Germinal center (tissue), 1 donor: ENCODE measurements around the gene USF2.

Source experiments
- DNase-seq: peaks from one replicate; pipeline ENCODE4 v3.0.0; 2012; ENCODE audit warnings: mixed read lengths, low spot score

USF2 gene

DNA sequence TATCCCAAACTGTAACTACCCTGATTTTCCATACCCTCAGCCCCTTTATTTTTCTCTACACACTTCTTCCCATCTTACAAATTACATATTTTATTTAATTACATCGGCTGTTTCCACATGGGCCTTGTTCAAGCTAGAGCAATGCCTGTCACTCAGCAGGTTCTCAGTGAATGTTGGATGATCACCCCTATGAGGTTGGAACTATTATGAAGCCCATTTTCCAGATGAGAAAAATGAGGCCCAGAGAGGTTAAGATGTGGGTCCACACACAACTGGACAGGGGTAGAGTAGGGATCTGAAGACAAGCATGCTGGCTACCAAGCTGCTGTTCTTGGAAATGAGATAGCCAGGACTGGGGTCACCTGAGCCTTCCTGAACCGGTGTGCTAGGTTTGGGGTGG is 33.2 kb downstream of the USF2 start:
- no peak for DNase-seq

DNA sequence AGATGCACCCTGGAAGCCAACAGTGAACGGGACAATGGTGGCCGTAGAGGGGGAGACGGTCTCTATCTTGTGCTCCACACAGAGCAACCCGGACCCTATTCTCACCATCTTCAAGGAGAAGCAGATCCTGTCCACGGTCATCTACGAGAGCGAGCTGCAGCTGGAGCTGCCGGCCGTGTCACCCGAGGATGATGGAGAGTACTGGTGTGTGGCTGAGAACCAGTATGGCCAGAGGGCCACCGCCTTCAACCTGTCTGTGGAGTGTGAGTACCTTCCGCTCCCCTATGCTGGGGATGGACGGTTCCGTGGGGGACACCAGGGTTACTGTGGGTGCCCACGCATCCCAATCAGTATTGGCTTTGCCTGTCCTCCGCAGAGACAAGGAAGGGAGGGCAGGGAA is 33.7 kb downstream of the USF2 start:
- no peak for DNase-seq

DNA sequence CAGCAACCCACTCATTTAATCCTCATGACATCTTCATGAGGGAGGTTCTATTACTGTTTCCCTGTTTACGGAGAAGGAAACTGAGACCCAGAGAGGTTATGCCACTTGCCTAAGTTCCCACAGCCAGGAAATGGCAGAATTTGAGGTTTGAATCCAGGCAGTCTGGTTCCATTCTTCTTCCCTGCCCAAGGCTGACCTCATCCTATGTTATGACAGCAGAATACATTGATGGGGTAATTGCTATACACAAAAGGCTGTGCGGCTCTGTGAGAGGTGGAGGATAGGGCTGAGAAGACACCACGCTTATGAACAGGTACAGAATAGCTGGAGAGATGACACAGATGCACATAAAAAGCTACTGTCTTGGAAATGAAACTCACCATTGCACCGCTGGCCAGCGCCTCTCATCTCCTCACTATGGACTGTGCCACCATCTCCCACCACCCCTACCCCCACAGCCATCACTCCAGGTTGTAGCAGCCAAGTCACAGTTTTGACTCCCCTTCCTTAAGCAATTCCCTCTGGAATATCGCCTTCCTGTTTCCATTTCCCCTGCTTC is 34.7 kb downstream of the USF2 start:
- no peak for DNase-seq

DNA sequence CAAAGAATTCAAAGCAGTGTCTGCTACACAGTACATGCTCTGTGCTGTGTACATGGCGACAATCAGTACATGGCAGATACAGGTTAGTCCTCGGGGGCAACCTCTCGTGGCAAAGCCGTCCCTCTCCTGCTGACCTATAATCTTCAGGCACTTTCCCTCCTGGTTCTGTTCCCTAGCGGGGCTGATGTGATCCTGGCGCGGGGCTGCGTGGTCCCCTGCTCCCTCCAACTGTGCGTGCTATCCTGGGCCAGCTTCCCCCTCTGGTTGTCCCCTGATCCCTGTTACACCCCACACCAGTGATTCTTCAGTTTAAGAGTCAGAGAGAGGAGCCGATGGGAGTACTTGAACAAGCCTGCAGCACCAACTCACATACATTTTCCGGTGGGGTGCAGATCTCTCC is 35.3 kb downstream of the USF2 start:
- no peak for DNase-seq

DNA sequence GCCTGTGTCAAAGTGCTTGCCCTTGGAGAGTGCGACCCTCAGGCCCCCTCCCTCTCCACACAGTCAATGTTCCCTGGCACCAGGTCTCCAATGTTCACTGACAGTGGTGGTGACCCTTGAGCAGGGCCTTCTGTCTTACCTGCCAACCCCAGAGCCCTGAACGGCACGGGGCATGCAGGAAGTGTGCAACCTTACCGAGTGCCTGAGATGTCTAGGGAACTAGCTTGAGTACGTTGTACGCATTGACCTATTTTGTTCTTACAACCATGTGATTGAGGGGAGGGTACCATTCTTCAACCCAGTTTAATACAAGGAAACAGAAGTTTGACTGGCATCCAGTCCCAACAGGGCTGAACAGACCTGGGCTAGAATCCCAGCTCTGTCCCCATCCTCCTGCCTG is 36.4 kb downstream of the USF2 start:
- no peak for DNase-seq

DNA sequence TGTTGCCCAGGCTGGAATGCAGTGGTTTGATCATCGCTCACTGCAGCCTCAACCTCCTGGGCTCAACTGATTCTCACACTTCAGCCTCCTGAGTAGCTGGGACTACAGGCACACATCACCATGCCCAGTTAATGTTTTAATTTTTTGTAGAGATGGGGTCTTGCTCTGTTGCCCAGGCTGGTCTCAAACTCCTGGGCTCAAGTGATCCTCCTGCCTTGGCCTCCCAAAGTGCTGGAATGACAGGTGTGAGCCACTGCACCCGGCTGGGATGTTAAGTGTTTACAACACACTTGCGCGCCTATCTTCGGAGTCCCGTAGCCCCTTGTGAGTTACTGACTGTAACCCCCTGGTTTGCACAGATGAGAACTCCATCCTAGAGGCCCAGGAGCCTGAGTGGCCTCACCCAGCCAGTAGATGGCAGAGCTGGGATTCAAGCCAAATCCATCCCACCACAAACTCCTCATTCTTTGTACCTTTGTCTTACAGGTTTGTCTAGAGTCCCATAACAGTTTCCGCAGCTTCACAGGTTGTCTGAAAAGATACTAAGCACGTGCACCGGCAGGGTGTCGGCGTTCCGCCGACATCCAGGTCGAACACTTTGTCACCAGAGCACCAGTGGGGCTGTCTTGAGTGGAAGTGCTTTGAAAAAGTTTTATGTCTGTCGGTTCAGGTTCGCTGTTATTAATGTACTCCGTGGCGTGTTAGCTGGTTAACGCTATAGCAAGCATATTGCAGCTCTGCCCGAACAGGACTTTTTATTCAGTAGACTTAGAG is 37.9 kb downstream of the USF2 start:
- DNase-seq: peak; percentile 36

DNA sequence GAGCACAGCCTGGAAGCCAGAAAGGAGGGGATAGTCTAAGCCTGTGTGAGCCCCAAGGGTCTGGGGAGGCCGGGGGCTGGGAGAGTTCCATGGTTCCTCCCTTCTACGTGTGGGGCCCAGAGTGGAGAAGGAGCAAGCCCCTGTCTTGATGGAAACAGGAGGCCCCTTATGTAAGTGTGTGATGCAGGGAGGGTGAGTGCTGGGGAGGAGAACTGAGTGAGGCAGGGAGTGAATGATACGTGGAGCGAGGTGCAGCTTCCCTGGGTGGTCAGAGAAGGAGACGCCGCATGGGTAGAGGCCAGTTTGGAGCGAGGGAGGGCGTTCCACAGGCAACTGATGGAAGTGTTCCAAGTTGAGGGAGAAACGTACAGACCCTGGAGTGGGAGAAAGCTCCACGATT is 39.2 kb downstream of the USF2 start:
- no peak for DNase-seq

DNA sequence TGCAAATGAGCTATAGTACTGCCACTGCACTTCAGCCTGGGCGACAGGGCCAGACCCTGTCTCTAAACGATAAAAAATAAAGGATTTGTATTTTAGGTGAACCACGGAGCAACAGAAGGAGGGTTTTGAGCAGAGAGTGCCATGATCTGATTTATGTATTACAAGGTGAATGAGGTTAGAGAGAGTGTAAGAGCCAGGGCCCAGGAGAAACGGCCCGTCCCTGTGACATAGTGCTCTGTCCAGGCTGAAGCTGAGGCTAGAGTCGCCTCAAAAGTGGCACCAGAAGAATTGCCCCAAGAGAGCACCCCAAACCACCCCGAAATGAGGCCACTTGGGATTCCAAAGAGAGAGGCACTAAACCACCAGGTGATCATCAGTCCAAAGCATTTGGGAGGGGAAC is 40.1 kb downstream of the USF2 start:
- no peak for DNase-seq

DNA sequence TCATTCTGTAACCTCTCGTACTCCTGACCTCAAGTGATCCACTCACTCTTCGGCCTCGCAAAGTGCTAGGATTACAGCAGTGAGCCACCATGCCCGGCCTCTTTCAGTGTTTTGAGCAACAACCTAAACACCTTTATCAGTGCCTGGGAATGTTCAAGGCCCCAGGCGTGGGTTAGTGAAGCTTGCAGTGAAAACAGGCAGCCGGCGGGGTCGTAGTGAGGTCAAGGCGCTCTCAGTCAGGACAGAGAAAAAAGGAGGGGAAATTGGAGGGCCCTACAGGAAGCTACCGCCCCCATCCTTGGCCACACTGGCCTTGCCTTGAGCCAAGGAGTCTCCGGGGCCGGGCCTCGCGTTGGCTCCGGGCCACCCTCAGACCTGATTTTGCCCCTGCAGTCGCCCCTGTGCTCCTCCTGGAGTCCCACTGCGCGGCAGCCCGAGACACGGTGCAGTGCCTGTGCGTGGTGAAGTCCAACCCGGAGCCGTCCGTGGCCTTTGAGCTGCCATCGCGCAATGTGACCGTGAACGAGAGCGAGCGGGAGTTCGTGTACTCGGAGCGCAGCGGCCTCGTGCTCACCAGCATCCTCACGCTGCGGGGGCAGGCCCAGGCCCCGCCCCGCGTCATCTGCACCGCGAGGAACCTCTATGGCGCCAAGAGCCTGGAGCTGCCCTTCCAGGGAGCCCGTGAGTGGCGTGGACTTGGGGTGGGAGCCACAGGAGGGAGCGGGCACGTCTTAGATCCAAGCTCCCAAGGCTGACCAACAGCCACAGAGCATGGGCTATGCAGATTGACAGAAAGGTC is 40.9 kb downstream of the USF2 start:
- DNase-seq: no peak

DNA sequence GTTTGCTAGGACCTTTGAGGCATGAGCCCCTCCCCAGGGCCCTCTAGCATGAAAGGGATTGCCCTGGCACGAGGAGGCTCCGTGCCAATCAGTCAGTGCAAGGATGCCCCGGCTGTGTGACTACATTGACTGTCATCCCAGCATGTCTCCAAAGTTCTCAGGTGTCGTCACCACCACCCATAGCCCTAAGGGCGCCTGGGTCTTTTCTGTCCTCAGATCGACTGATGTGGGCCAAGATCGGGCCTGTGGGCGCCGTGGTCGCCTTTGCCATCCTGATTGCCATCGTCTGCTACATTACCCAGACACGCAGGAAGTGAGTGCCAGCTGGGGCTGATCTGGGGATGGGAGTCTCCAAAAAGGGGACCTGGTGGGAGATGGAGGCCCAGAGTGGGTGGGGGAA is 41.6 kb downstream of the USF2 start:
- DNase-seq: no peak

DNA sequence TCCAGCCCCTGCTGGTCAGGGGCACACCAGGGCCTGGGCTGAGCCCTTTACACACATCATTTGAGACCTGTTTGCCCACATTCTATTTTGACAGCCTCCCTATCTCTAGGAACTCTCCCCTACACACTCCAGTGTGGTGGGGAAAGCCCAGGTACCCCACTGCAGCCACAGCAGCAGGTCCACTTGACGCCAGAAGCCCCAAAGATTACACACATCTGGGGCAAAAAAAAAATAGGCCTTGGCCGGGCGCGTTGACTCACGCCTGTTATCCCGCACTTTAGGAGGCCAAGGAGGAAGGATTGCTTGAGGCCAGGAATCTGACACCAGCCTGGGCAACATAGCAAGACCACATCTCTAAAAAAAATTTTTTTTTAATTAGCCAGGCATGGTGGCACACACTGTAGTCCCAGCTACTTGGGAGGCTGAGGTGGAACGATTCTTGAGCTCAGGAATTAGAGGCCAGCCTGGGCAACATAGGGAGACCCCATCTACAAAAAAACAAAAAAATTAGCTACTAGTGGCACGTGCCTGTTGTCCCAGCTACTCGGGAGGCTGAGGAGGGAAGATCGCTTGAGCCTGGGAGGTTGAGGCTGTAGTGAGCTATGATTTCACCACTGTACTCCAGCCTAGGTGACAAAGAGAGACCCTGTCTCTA is 42.2 kb downstream of the USF2 start:
- DNase-seq: no peak

DNA sequence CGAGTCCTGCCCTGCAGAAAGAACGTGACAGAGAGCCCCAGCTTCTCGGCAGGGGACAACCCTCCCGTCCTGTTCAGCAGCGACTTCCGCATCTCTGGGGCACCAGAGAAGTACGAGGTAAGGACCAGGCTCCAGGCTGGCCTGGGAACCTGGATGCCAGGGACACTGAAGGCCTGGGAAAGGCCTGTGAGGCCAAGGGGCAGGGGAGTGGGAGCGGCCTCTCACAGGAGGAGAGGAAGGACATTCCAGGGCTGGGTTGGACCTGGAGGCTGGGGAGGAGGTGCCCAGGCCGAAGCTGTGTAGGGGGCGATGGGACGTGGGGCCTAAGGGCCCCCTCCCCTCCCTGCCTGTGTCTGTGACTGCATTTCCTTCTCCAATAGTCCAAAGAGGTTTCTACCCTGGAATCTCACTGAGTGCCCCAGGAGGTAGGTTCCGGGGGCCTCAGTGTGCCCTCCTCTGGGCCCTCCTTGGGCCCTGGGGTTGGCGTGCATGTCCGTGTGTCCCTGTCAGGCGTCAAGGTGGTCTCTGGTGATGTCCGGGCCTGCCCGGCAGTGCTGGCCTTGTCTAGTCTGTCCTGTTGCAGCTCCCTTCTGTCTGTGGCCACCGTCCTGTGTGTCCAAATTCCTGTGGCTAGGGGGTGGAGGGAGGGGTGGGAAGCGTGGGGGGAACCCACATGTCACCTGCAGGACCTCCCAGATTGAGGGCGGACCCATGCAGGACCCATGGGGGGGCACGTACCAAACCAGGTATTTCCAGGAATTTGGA is 43.3 kb downstream of the USF2 start:
- no peak for DNase-seq

DNA sequence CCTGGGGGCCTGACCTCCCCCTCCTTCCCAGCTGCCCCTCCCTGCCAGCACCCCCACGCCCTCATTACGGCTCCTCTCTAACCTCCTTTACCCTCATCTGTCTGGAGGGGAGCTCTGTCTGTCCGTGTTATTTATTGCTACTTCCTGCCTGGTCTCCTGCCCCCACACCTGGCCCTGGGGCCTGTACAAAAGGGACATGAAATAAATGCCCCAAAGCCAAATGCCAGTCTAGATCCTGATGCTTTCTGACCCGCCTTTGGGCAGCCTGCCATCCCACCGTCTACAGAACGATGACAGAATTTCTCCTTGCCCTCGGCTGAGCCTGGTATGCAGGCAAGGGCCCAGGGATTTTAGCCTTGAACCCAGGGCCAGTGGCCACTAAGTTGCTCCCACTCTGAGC is 44.8 kb downstream of the USF2 start:
- no peak for DNase-seq

DNA sequence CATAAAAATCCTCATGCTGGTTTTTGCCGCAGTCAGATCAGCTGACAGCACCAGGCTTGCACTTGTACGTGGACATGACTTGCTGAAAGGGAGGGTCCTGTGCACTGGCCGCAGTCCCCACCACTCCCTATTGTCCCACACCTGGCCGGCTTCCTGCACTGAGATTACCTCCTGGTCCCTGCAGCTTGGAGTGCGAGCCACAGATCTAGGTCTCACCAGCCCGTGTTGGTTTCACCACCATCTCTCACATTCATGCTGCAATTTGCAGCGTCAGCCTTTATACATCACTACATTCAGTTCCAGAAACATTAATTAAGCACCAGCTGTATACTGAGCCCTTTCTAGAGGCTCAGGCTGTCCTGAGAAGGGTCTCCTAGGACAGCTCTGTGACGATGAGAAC is 45.3 kb downstream of the USF2 start:
- no peak for DNase-seq

DNA sequence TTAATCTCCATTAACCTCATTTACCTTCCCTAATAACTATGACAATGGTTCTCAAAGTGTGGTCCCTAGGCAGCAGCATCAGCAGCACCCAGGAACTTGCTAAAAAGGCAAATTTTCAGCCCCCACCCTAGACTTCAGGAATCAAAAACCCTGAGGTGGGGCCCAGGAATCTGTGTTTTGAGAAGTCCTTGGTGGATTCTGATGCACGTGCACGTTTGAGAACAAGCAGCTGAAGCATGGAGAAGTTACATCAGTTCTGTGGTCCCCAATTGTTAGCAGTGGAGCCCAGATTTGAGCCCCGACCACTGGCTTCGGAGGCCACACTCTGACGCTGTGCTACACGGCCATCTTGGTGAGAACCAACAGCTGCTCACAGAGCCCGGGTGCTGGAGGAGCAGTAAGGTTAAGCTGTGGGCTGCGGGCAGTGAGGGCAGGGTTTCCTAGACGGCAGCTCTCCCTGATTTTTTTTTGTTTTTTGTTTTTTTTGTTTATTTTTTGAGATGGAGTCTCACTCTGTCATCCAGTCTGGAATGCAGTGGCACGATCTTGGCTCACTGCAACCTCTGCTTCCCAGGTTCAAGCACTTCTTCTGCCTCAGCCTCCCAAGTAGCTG is 46.2 kb downstream of the USF2 start:
- no peak for DNase-seq

DNA sequence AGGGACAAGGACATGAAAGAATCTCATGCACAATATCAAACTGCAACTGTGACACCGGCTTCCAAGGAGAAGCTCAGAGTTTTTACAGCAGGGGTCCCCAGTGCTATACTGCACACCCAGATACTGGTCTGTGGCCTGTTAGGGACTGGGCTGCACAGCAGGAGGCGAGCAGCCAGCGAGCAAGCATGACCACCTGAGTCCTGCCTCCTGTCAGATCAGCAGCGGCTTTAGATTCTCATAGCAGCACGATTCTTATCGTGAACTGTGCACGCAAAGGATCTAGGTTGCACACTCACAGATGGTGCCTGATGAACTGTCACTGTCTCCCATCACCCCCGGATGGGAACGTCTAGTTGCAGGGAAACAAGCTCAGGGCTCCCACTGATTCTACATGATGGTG is 47.1 kb downstream of the USF2 start:
- DNase-seq: no peak

DNA sequence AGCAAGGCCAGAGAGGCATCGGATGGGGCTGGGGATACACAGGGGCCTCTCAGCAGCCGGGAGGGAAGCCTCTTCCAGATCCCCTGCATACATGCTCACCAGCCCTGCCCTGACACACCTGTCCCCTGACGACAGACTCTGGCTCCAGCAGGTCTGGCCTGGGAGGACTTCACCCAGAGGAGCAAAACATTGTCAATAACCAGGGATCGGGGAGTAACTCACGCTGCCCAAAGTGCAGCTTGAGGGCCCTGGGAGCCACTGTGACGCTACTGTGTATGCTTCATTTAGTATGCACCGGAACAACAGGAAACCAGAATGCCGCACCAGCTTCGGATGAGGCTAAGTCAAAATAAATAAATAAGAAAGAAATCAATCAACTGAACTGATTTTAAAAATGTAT is 47.8 kb downstream of the USF2 start:
- no peak for DNase-seq

DNA sequence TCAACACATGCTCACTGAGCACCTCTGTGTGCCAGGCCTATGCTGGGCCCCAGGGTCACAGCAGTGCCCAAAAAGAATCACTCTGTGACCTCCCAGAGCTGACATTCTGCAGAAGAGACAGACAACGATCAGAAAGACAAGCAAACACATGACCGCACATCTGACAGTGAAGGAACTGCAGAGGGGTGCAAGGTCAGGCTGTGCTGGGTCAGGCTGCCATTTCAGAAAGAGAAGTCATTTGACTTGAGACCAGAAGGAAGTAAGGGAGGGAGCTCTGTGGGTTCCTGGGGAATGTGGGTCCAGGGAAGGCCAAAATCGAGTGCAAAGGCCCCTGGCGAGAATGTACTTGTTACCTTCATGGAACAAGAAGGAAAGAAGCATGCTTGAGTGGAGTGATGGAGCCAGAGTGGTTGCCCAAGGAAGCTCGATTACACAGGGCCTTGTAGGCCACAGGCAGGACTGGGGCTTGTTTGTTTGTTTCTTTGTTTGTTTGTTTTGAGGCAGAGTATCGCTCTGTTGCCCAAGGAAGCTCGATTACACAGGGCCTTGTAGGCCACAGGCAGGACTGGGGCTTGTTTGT is 48.8 kb downstream of the USF2 start:
- no peak for DNase-seq

DNA sequence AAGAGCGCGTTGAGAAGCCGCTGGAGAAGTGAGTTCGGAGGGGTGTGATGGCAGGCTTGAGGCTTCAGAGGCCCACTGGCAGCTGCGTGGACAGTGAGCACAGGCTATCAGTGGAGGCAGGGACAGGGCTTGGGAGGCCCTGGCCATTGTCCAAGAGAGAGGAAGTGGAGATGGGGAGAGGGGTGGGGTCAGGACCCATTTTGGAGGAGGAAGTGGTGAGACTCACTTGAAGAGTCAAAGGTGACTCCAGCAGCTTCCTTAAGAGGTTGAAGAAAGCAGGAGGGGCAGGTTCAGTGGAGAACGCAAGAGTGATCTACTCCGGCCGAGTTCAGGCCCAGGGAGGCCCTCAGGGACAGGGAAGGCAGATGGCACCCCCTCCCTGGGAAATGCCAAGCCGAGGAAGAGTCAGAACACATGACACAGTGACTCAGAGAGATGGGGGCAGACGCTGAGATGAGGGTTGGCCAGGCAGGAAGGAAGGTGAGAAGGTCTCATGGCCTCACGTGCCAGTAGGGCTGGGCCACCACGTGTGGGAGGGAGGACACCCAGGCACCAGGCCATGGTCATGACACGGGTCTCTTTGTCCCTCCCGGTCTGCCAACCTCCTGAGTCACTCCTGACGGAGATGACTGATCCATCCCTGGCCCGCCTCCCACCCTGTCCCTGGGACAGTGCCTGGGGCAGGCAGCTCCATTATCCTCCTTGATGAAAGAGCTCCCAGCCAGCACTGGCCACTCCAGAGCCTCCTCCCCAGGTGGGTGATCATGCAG is 50.1 kb downstream of the USF2 start:
- DNase-seq: no peak

DNA sequence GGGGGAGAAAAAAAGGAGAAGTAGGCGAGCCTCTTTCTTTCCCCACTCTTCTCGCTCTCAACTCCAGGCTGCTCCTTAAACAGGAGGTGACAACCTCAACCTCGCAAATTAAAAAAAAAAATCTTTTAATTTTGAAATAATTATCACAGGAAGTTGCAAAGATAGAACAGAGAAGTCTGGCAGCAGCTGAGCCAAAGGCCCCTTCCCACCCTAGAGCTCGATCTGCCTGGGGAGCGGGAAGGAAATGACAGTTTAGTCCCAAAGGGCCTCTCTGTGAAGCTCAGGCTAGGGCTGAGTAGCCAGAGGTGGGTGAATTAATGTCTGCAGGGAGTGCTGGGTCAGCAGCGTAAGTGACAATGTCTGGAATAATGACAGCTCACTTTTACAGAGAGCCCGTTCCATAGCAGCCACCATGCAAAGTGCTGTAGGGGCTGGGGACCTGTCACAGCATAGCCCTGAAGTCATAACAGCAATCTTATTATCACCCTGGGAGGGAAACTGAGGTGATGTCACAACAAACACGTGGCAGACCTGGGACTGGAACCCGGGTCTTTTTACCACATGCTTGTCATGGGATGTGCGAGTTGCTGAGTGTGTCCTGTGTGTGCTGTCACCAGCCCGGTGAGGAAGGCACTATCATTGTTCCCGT is 51.4 kb downstream of the USF2 start:
- DNase-seq: no peak
